ENCODE data around the gene F2R. TPM values are rescaled to one million over a fixed set of nuclear protein-coding genes. Genes with fewer than 3 reads are reported as not detected.
"Not testable (repeated sequence)": the region's sequence is repeated elsewhere in the genome, so short reads cannot be mapped to it uniquely, and the experiment has no call there.

The F2R gene
- polyA plus RNA-seq, 2 donors: 0.45 to 1.5 TPM

DNA sequence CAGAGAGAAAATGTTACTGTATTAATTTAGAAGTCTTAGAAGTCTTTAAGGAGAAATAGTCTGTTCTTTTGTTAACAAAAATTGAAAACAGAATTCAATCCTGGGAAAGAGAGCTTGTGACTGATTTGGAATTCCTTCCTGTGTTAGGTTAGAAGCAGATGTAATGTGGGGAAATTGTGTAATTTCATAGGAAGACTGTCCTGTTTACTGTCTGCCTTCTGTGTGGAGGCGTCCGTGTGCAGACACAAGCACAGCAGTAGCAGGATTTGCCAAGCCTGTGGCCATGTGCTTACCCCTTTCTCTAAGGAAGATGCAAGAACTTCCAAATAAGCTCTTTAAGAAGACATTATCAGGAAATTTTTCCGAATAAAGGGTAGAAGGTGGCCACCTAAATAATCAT, 36.7 kb upstream of the F2R start:
- WGBS, 2 donors: 65 to 81% methylated on average over 3 of the region's 3 CpGs
- H3K27ac ChIP-seq (ENCODE audit: low read depth in 2 of 2, low read length in 1 of 2): no peak overlapping the region
- H3K36me3 ChIP-seq (ENCODE audit: control insufficient read depth in 2 of 2, insufficient read depth in 2 of 2, low read length in 1 of 2): no peaks in the 10 kb centered on the region
- H3K4me1 ChIP-seq (ENCODE audit: control insufficient read depth in 2 of 2, insufficient read depth in 2 of 2, low read length in 1 of 2): no peaks in the 10 kb centered on the region
- H3K9me3 ChIP-seq (ENCODE audit: control insufficient read depth in 2 of 2, insufficient read depth in 1 of 2, low read depth in 1 of 2, low read length in 1 of 2): no peaks in the 10 kb centered on the region
- no peak overlapping the region for H3K4me3 ChIP-seq (ENCODE audit: low read depth in 1 of 2, low read length in 2 of 2)
- H3K27me3 ChIP-seq (ENCODE audit: control insufficient read depth in 1 of 2, insufficient read depth in 2 of 2, low read length in 2 of 2): no peaks in the 10 kb centered on the region

DNA sequence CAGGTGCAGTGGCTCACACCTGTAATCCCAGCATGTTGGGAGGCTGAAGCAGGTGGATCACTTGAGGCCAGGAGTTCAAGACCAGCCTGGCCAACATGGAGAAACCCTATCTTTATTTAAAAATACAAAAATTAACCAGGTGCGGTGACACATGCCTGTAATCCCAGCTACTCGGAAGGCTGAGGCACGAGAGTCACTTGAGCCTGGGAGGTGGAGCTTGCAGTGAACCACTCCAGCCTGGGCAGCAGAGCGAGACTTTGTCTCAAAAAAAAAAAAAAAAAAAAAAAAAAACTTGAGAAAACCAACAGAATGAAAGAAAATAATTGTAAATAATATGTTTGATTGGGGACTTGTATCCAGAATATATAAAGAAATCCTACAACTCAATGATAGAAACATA, 35.1 kb upstream of the F2R start:
- not testable (repeated sequence) for H3K4me1 ChIP-seq (ENCODE audit: control insufficient read depth in 2 of 2, insufficient read depth in 2 of 2, low read length in 1 of 2); H3K27ac ChIP-seq (ENCODE audit: low read depth in 2 of 2, low read length in 1 of 2); H3K9me3 ChIP-seq (ENCODE audit: control insufficient read depth in 2 of 2, insufficient read depth in 1 of 2, low read depth in 1 of 2, low read length in 1 of 2); H3K27me3 ChIP-seq (ENCODE audit: control insufficient read depth in 1 of 2, insufficient read depth in 2 of 2, low read length in 2 of 2); H3K4me3 ChIP-seq (ENCODE audit: low read depth in 1 of 2, low read length in 2 of 2); H3K36me3 ChIP-seq (ENCODE audit: control insufficient read depth in 2 of 2, insufficient read depth in 2 of 2, low read length in 1 of 2)
- WGBS, 2 donors: 90 to 93% methylated on average over 4 of the region's 4 CpGs

DNA sequence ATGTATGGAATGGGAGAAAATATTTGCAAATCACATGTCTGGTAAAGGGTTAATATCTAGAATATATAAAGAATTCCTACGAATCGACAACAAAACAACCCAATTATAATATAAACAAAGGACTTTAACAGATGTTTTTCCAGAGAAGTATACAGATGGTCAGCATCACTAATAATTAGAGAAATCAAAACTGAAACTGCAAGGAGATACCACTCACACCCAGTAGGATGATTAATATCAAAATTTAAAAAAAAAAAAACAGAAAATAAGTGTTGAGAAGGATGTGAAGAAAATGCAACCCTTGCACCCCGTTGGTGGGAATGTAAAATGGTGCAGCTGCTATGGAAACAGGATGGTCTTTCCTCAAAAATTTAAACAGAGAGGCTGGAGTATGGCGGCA, 34.6 kb upstream of the F2R start:
- WGBS, 2 donors: 61 to 63% methylated on average over 4 of the region's 4 CpGs
- H3K27ac ChIP-seq (ENCODE audit: low read depth in 2 of 2, low read length in 1 of 2): no peak overlapping the region

DNA sequence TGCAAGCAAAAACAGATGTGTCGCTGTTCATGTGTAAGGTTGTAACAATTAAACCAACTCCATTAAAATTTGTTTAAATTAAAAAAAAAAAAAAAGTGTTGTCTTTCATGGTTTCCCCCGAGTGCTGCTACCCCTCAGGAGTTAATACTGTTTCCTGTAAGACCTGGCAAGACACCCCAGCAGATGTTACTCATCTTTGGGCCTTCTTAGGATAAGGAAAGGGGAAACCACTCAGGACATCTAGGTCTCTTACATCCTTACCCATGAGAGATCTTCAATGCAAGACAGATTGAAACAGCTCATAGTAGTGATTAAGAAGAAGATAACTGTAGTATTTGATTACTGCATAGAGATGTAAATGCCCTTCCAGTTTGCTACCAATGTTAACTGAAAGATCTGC, 33.5 kb upstream of the F2R start:
- no peaks in the 10 kb centered on the region for H3K4me1 ChIP-seq (ENCODE audit: control insufficient read depth in 2 of 2, insufficient read depth in 2 of 2, low read length in 1 of 2)
- no peak overlapping the region for H3K27ac ChIP-seq (ENCODE audit: low read depth in 2 of 2, low read length in 1 of 2)
- no peaks in the 10 kb centered on the region for H3K36me3 ChIP-seq (ENCODE audit: control insufficient read depth in 2 of 2, insufficient read depth in 2 of 2, low read length in 1 of 2)
- H3K27me3 ChIP-seq (ENCODE audit: control insufficient read depth in 1 of 2, insufficient read depth in 2 of 2, low read length in 2 of 2): no peaks in the 10 kb centered on the region
- 73 to 83% methylated on average over 2 of the region's 2 CpGs for WGBS, 2 donors
- no peaks in the 10 kb centered on the region for H3K9me3 ChIP-seq (ENCODE audit: control insufficient read depth in 2 of 2, insufficient read depth in 1 of 2, low read depth in 1 of 2, low read length in 1 of 2)
- no peak overlapping the region for H3K4me3 ChIP-seq (ENCODE audit: low read depth in 1 of 2, low read length in 2 of 2)

More for the DNA sequence above, 34.6 kb upstream of the F2R start:
- no peak overlapping the region for H3K4me3 ChIP-seq (ENCODE audit: low read depth in 1 of 2, low read length in 2 of 2)
- no peaks in the 10 kb centered on the region for H3K4me1 ChIP-seq (ENCODE audit: control insufficient read depth in 2 of 2, insufficient read depth in 2 of 2, low read length in 1 of 2)
- no peaks in the 10 kb centered on the region for H3K27me3 ChIP-seq (ENCODE audit: control insufficient read depth in 1 of 2, insufficient read depth in 2 of 2, low read length in 2 of 2)
- no peaks in the 10 kb centered on the region for H3K36me3 ChIP-seq (ENCODE audit: control insufficient read depth in 2 of 2, insufficient read depth in 2 of 2, low read length in 1 of 2)
- no peaks in the 10 kb centered on the region for H3K9me3 ChIP-seq (ENCODE audit: control insufficient read depth in 2 of 2, insufficient read depth in 1 of 2, low read depth in 1 of 2, low read length in 1 of 2)

DNA sequence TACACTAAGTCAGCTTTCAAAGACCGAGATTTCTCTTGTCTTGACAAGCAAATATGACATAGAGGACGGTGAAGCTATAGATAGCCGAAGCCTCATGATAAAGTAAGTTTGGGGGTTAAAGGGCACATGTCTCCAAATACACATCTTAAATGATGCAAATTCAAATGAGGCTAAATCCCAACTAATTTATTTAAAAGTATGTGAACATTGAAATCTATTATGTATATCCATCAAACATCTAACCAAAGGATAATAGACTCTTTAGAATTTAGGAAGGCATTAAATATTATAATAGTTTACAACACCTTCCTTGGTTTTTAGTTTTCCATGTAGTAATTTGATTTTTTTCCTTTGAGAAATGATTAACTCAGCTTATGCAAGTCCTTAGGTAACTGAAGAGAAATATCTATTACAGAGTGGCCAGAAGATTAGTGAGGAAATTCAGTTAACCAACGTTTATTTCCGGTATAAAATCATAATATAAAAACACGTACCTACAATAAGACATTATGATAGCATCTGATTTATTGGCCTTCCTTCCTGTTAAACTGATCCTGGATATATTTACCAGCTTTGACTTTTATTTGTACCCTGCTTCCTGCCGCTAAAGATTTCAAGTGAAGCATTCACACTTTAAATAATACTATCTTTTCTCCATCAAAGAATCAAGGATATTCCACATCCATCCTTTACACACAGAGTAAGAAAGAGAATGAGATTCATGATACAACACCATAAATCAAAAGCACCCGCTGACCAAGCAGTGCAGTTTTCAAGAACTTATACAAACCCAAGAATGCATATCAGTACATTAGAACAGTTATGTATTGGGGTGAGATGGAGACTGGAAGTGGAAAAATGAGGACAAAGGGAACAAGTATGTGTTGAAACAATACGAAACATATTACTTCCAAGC, 31.9 kb upstream of the F2R start:
- WGBS, 2 donors: 63 to 67% methylated on average over 9 of the region's 9 CpGs
- Histone ChIP-seq H3K4me3 (ENCODE audit: low read depth in 1 of 2, low read length in 2 of 2) (no peak overlapping the region), H3K4me1 (ENCODE audit: control insufficient read depth in 2 of 2, insufficient read depth in 2 of 2, low read length in 1 of 2) (no peaks in the 10 kb centered on the region), H3K27ac (ENCODE audit: low read depth in 2 of 2, low read length in 1 of 2) (no peak overlapping the region), H3K36me3 (ENCODE audit: control insufficient read depth in 2 of 2, insufficient read depth in 2 of 2, low read length in 1 of 2) (no peaks in the 10 kb centered on the region), H3K27me3 (ENCODE audit: control insufficient read depth in 1 of 2, insufficient read depth in 2 of 2, low read length in 2 of 2) (no peaks in the 10 kb centered on the region), H3K9me3 (ENCODE audit: control insufficient read depth in 2 of 2, insufficient read depth in 1 of 2, low read depth in 1 of 2, low read length in 1 of 2) (no peaks in the 10 kb centered on the region)

DNA sequence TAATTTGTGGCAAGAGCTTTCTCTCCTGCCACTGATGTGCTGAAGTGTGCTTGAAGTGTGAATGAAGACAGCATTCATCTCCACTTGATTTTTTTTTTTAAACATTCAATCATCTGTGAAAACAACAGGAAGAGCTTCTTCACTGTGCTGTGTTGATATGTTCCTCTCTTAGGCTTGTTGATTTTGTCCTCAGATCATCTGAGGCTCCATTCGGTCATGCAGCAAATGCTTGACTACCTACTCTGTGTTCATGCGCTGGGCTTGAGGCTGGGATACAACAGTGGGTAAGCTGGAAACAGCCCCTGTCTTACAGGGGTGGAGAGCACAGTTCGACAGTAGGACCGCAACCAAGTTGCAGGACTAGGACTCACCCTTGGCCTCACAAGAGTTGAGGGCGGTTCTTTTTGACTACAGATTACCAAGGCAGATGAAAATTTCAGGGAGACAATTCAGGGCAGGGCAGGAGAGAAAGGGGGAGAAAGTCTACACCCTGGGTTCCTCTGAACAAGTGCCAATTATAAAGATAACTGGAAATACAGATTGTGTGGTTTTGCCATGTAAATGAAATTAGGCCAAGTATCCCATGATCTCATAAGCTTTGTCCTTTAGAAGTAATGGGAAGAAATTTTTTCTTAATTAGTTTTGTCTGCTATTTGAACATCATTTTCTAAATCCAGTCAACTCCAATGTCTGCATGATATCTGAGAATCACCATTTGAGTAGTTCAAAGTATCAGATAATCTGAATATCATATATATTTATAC, 31.0 kb upstream of the F2R start:
- 80 to 86% methylated on average over 5 of the region's 5 CpGs for WGBS, 2 donors
- no peak overlapping the region for H3K27ac ChIP-seq (ENCODE audit: low read depth in 2 of 2, low read length in 1 of 2)

DNA sequence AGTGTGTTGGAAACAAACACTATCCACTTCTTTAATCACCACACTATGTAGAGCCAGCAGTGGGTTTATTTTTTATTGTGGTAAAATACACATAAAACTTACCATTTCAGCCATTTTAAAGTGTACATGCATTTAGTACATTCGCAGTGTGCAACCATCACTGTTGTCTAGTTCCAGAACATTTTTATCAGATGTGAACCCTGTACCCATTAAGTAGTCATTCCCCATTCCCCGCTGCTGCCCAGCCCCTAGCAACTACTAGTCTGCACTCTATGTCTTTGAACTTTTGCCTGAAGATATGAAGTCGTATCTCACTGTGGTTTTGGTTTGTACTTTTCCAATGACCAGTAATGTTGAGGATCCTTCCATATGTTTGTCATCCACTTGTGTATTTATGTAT, 30.2 kb upstream of the F2R start:
- H3K4me3 ChIP-seq (ENCODE audit: low read depth in 1 of 2, low read length in 2 of 2): no peak overlapping the region
- no peaks in the 10 kb centered on the region for H3K4me1 ChIP-seq (ENCODE audit: control insufficient read depth in 2 of 2, insufficient read depth in 2 of 2, low read length in 1 of 2)
- H3K27ac ChIP-seq (ENCODE audit: low read depth in 2 of 2, low read length in 1 of 2): no peak overlapping the region
- no peaks in the 10 kb centered on the region for H3K9me3 ChIP-seq (ENCODE audit: control insufficient read depth in 2 of 2, insufficient read depth in 1 of 2, low read depth in 1 of 2, low read length in 1 of 2)
- no peaks in the 10 kb centered on the region for H3K36me3 ChIP-seq (ENCODE audit: control insufficient read depth in 2 of 2, insufficient read depth in 2 of 2, low read length in 1 of 2)
- WGBS, 2 donors: 88 to 93% methylated on average over 3 of the region's 3 CpGs
- no peaks in the 10 kb centered on the region for H3K27me3 ChIP-seq (ENCODE audit: control insufficient read depth in 1 of 2, insufficient read depth in 2 of 2, low read length in 2 of 2)

More for the DNA sequence above, 31.0 kb upstream of the F2R start:
- no peak overlapping the region for H3K4me3 ChIP-seq (ENCODE audit: low read depth in 1 of 2, low read length in 2 of 2)
- H3K27me3 ChIP-seq (ENCODE audit: control insufficient read depth in 1 of 2, insufficient read depth in 2 of 2, low read length in 2 of 2): no peaks in the 10 kb centered on the region
- H3K9me3 ChIP-seq (ENCODE audit: control insufficient read depth in 2 of 2, insufficient read depth in 1 of 2, low read depth in 1 of 2, low read length in 1 of 2): no peaks in the 10 kb centered on the region
- H3K36me3 ChIP-seq (ENCODE audit: control insufficient read depth in 2 of 2, insufficient read depth in 2 of 2, low read length in 1 of 2): no peaks in the 10 kb centered on the region
- no peaks in the 10 kb centered on the region for H3K4me1 ChIP-seq (ENCODE audit: control insufficient read depth in 2 of 2, insufficient read depth in 2 of 2, low read length in 1 of 2)

DNA sequence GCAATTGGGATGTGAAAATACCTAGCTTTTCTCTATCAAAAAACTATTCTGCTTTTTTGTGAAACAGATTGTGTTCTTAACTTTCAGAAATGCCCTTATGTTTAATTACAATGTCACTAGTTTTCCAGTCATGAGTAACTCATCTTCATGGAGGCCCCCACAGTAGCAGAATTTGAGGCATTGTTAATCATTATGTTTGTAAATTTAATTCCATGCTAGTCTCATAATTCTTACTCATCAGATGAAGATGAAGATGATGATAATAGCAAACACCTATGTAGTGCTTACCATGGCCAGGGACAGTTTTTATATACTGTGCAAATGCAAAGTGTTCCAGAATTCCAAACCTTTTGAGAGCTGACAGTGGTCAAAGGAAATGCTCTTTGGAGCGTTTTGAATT, 27.7 kb upstream of the F2R start:
- Histone ChIP-seq H3K4me3 (ENCODE audit: low read depth in 1 of 2, low read length in 2 of 2) (no peak overlapping the region), H3K27ac (ENCODE audit: low read depth in 2 of 2, low read length in 1 of 2) (no peak overlapping the region), H3K4me1 (ENCODE audit: control insufficient read depth in 2 of 2, insufficient read depth in 2 of 2, low read length in 1 of 2) (no peaks in the 10 kb centered on the region), H3K36me3 (ENCODE audit: control insufficient read depth in 2 of 2, insufficient read depth in 2 of 2, low read length in 1 of 2) (no peaks in the 10 kb centered on the region), H3K27me3 (ENCODE audit: control insufficient read depth in 1 of 2, insufficient read depth in 2 of 2, low read length in 2 of 2) (no peaks in the 10 kb centered on the region), H3K9me3 (ENCODE audit: control insufficient read depth in 2 of 2, insufficient read depth in 1 of 2, low read depth in 1 of 2, low read length in 1 of 2) (no peaks in the 10 kb centered on the region)
- WGBS, 2 donors: 94 to 98% methylated on average over 1 of the region's 1 CpG

DNA sequence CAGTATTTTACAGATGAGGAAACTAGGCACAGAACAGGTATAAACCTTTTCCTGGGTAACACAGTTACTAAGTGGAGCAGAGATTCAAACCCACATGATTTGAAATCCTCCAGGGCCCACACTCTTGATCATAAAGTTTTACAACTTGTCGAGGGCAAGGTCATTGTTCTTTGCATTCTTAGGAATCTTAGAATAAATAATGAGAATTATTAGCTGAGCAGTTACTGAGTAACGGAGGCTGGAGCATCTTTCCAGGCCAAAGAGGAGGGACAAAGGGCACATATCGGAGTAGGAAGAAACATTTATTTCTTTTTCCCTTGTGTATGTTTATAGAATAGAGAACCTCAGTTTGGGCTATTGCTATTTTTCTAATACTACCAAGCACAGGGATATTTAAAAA, 27.1 kb upstream of the F2R start:
- no peak overlapping the region for H3K4me3 ChIP-seq (ENCODE audit: low read depth in 1 of 2, low read length in 2 of 2)
- no peaks in the 10 kb centered on the region for H3K9me3 ChIP-seq (ENCODE audit: control insufficient read depth in 2 of 2, insufficient read depth in 1 of 2, low read depth in 1 of 2, low read length in 1 of 2)
- WGBS, 2 donors: 73 to 86% methylated on average over 3 of the region's 3 CpGs
- no peaks in the 10 kb centered on the region for H3K36me3 ChIP-seq (ENCODE audit: control insufficient read depth in 2 of 2, insufficient read depth in 2 of 2, low read length in 1 of 2)
- H3K27me3 ChIP-seq (ENCODE audit: control insufficient read depth in 1 of 2, insufficient read depth in 2 of 2, low read length in 2 of 2): no peaks in the 10 kb centered on the region
- no peak overlapping the region for H3K27ac ChIP-seq (ENCODE audit: low read depth in 2 of 2, low read length in 1 of 2)
- H3K4me1 ChIP-seq (ENCODE audit: control insufficient read depth in 2 of 2, insufficient read depth in 2 of 2, low read length in 1 of 2): no peaks in the 10 kb centered on the region
